ENCODE results near the gene CPT2.

CPT2 gene

DNA sequence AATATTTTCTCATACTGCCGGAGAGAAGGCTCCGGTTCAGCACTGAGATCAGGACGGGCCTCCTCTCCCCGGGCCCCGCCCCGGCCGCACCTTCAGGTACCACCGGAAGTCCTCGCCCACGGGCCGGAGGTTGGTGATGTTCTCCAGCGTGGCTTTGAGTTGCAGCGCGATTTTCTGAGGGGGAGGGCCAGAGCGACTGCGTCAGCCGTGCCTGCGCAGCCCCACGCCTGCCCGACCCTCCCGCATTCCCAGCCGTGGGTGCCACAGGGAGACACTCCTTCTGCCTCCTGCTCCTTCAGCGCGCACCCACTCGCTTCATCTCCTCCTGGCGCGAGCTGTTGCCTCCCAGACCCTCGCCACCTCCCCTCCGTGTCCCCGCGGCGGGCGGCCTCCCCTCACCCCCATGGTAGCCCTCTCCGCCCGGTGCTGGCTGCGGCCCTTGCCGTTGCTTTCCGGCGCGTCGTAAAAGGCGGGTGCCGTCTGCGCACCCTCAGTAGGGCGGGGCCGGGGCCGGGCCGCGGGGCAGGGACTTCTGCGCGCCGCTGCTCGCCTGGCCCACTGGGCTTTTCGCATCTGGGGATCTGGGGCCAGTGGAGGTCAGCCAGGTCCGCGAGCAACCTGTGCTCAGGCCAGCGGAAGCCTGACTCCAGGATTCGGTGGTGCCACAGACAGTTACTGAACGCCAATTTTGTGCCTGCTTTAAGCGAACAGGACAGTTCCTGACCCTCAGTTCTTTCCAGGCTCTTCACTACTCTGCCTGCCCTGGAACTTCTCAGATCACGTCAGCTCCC lies 23.7 kb downstream of the CPT2 start, which contains the start of gene CZIB:
TSS of gene CZIB (minus strand) at position 464 of the 791 bp plus-strand sequence. CDS start at position 405, 59 bp downstream.
- DNase-seq, result peak; percentile 96

GRCh38 chr1:53220962-53221286 lies 24.3 kb downstream of the CPT2 start:
- DNase-seq, result no peak

DNA sequence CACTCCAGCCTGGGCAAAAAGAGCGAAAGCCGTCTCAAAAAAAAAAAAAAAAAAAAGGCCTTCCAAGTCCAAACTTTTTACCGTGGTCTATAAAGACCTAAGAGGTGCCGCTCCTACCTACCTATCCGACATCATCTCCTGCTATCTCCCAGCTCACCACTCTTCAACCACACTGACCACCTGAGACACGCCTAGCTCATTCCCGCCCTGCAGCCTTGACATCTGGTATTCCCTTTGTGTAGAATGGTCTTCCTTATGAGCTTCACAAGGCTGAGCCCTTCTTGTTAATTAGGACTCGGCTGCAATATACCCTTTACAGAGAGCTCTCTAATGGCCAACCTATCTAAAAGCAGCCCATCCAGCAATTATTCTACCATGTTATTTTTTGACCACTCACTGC lies 41.0 kb downstream of the CPT2 start:
- DNase-seq, result no peak

DNA sequence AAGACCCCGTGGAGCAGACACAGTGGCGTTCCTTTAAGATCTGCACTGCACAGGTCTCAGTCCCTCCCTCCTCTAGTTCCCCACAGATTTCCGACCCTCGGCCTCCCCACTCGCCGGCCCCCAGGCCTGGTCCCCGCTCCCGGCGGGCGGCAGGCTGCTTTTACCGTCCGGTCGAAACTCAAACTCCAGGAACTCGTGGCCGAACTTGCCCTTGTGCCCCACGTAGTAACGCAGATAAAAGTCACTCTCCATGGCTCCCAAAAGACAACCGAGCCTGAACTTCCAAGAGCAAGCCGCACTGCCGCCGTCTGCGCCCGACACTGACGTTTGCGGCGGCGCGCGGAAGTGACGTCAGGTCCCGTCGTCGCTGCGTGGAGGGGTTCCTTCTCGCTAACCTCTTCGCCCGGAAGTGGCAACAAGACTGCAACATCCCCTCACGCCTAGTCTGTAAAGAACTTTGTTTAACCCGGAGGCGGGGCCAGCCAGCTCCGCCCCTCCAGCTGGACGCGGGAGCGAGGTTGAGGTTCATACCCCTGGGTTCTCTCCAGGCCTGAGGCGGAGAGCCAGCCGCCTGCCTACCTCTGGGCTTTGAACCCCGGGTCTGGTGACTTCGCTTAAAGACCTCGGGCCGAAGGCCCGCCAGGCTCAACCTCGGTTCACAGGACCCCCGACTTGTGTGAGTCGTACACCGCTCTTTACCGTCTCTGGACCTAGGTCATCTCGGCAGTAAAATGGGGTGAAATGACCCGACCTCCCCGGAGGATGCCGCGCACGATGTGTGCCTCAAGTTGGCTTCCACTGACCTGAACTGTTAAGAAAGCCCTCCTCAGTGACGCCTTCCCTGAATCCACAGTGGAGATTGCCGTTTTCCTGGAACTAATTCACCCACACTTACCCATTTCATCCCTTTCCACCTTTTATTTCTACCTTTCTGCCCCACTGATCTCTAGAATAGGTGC lies 41.9 kb downstream of the CPT2 start, which contains the start of gene MAGOH:
TSS of gene MAGOH (minus strand) at position 322 of the 959 bp plus-strand sequence. CDS start at position 252, 70 bp downstream.
- DNase-seq, result peak; percentile 97

DNA sequence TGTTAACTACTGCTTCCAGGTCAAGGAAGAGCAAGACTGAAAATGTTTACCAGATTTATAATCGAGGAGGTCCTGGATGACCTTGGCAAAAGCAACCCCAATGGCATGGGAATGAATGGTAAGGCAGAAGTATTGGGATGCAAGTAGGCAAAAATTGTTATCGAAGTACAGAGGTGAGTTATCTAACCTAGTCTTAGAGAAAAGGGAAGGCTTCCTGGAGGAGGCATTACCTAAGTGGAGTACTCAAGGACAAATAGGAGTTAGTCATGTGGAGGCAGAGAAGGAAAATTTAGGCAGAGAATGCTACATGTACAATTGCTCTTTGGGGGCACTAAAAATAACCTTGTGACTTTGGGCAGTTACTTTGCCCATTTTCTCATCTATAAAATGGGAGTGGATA lies 45.2 kb downstream of the CPT2 start:
- no peak for DNase-seq

GRCh38 chr1:53242381-53242780 lies 45.8 kb downstream of the CPT2 start:
- DNase-seq, result no peak

DNA sequence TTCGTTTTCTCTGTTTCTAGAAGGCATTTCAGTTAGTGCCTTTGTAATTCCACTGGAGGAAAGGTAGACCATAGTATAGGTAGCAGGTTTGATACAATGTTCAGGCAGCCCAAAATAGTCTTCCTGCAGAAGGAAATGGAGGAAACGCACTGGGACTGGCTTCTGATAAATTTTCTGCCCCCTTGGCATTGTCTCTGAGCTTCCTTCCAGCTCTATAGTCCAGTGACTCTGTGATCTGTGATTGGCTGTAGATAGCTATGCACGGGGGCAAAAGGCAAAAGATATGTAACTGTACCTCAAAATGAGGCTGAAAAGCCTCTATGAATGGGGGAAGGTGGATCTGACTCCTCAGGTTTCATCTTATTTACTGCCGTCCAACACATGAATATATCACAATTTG lies 47.5 kb downstream of the CPT2 start:
- no peak for DNase-seq

DNA sequence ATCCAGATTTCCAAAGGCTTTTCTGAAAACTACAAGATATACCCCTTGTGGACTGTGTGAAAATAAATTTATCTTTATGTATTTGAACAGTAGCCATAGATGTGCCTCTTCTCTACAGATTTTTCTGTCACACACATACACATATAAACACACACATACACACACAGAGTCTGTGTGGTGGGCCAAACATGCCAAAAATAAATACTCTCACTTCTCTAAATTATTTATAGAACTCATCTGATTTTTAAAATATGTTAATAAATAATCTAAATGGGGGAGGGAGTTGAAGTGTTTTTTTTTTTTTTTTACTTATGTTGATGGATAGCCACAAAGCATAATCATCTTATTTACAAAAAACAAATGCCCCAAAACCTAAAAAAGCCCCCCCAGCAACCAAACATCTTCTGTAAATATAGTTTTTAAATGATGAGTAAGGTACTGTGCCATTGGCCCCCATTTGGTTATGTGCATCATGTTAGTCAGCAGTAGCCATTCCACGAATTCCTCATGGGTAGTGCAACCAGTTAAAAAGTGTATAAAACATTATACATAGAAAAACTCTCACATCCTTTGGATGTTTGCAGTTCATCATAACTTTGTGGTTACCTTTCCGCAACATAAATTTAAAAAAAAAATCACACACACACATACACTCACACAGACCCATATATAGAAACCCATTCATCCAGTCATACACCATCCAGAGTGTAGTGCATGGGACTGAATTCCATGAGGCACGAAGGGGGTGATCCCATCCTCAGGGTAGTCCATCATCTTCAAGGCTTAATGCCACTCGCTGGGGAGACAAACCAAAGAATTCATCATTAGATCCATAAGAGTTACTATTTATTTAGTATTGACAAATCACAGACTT lies 49.9 kb downstream of the CPT2 start:
- no peak for DNase-seq

DNA sequence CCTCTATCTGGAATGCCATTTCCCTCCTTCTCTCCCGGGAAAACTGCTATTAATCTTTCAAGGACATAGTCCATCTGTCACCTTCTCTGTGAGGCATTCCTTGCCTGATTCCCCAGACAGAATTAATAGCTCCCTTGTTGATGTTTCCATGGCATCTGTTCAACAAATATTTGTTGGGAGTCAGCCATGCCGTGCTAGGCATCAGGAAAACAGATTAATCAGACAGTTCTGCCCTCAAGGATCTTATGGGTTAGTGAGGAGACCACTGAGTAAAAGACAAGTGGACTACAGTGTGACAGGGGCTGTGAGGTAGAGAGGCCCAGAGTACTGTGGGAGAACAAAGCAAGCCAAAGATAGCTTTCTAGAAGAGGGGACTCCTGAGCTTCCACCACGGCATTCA lies 53.1 kb downstream of the CPT2 start:
- no peak for DNase-seq

DNA sequence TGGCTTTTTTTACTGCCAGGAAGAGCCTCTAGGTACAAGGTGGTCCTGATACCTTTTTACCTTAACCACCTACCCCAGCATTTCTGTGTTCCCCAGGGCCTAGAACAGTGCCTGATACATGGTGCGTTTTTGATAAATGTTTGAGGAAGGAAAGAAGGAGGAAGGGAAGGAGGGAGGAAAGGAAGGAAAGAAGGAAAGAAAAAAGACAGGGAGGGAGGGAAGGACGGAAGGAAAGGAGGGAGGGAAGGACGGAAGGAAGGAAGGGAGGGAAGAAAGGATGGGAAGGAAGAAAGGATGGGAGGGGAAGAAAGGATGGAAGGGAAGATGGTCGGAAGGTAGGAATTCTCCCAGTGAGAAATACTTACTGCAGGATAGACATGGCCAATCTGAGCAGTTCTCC lies 53.7 kb downstream of the CPT2 start:
- DNase-seq, result no peak

- no peak for DNase-seq
Observed at GRCh38 chr1:53254011-53254640, 57.5 kb downstream of the CPT2 start.

DNA sequence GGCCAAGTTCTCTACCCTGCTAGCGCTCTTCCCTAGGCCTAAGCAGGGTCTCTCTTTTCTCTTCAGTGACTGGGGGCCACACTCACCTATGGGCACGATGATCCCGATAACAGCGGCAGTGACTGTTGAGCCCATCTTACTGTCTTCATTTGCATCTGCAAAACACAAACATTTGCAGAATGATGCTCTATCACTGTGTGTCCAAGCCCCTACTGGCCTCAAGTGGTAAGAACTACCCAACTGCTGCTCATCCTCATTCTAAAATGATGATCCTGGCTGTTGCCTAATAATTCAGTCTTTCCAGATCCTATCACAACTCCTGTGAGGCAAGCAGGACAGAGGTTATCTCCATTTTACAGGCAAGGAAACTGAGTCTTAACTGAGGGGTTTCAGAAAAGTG lies 58.4 kb downstream of the CPT2 start:
- no peak for DNase-seq

DNA sequence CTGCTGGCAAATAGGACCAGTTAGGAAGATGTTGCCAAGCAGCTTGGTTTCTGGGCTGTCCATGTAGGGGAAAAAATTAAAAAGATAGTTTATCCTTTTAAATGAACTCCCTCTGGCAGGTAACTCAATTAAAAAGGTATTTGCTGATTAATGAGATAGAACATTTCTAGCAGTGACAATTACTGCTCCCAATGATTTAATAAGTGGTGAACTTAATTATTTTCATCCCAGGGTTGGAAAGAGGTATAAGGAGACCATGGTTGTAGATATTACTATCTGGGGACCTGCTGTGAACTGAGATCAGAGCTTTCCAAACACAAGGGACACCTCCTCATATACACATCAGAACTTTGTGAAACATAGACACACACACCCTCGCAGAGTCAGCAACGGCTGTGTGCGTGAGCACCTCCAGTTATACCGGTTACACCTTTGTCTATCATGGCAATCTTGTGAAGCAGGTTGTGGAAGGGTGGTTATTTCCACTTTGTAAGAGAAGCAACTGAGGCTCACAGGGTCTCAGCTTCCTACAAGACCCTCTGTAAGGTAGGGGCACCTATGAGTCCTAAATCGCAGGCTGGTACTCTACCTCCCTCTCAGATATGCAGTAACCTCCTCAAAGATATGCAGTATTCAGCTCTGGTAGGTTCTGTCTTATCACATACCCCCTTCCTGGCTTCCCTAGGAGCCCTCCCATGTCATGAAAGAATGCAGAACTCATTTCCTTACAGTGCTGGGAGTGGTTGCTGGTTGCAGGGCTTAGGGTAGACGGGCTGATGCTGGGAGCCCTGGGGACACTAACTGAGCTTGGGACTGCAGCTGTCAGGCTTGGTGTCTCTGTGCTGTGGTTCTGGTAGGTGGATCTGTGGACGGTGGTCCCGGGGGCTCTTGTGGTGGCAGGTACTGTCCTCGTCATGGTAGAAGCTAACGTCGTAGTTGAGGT lies 60.2 kb downstream of the CPT2 start:
- no peak for DNase-seq

- DNase-seq, result no peak
Observed at GRCh38 chr1:53257454-53258081, 60.9 kb downstream of the CPT2 start.

DNA sequence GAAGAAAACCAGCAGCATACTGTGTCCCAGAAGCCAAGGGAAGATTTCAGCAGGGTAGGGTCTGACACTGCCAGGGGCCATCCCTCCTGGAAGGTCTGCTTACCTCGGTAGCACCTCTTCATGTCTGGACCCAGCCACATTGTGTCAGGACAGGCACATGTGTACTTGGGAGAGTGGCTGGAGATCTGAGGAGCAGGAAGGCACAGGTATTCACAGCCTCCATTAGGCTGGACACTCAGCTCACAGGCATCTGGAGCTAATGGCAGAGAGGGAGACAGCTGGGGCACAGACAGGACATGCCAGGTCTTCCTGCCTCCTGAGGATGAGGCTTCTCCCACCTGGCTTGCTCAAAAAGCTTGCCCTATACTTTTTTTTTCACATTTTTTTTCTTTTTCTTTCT lies 61.6 kb downstream of the CPT2 start:
- DNase-seq, result no peak

DNA sequence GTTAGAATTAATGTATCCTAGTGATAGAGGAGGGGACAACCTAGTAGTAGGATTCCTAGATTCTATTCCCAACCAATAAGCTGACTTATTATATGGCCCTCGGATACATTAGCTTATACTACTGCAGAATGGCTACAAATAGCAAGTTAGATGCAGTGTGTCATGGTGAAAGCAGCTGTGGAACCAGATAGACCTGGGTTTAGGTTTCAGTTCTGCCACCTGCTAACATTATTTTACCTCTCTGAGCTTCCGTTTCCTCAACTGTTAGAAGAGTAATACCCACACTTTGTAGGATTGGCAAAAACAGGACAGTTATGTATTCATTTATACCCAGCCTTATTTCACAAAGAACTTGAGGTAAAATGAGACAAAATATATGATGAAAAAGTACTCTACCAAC lies 63.3 kb downstream of the CPT2 start:
- no peak for DNase-seq

GRCh38 chr1:53260631-53261247 lies 64.1 kb downstream of the CPT2 start:
- DNase-seq, result no peak

GRCh38 chr1:53262000-53262399 lies 65.4 kb downstream of the CPT2 start:
- DNase-seq, result no peak
